Putamen (tissue), 1 donor: ENCODE data around the gene MAMLD1.

Experiments
- DNase-seq: peaks from one replicate; pipeline ENCODE4 v3.0.0-alpha.2; 2016; ENCODE audit warnings: low spot score

MAMLD1 gene

DNA sequence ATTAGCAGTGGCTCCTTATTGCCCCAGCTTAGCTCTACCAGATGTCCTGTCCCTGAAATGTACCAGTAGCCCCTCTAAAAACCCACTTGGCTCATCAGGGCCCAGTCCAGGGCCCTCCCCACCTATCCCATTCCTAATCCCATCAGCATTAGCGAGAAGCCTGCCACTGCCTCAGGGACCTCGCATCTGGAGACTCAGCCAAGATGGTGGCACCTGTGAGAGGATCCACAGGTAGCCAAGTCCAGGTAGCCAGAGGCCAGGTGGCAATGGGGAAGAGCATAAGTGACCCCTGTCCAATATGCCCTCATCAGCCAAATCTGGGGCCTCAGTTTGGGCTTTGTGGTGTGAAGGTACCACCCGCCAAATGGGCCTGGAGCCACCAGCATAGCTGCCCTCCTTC is 97.7 kb downstream of the MAMLD1 start:
- no peak for DNase-seq

DNA sequence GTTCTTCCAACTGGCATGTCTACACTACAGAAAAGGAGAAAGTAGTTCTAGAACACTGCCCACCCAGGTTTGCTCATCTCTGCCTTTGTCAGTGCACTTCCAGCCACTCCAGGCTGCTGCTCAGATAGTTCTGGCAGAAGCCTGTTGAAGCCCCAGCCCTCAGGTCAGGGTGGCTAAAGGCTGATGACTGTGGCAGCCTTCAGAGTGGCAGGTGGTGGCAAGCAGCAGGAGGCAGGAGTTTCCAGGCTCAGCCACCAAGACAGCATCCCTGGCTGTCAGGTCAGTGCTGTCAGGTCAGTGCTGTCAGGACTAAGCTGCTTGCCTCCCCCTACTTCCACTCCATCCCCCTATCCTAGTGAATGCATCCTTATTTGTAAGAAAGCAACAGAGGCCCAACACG is 100.4 kb downstream of the MAMLD1 start:
- no peak for DNase-seq

DNA sequence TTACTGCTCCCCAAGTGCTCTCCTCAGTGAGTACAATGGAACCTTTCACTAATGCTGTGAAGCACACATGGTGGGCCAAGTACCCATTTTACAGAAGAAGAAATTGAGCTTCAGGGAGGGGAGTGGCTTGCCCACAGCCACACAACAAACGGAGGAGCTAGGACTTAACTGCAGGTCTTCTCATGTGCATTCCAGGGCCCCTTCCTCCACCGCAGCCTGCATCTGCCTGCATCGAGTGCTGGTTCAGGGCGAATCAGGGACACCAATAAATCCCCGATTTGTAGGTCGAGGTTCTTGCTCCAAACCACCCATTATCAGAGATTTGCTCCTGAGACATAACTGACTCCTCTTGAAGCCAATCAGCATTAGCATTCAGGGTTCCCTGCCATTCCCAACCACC is 100.9 kb downstream of the MAMLD1 start:
- no peak for DNase-seq

DNA sequence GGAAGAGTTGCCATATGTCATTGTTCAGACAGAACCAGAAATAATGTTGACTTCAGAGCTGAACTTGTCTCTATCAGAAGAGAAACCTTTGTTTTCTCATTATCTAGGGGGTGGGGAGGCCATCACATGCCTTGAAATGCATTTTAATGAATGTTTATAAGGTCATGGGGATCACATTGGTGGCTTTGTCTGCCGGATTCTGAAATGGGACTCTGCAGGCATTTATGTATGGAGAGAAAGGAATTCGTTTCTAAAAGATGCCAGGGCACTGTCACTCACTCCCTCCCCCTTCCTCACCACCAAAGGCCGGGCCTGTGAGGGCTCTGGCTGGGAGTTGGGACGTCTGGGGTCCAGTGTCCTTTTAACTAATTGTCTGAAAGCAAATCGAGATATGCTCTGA is 102.2 kb downstream of the MAMLD1 start:
- peak; percentile 83 for DNase-seq

DNA sequence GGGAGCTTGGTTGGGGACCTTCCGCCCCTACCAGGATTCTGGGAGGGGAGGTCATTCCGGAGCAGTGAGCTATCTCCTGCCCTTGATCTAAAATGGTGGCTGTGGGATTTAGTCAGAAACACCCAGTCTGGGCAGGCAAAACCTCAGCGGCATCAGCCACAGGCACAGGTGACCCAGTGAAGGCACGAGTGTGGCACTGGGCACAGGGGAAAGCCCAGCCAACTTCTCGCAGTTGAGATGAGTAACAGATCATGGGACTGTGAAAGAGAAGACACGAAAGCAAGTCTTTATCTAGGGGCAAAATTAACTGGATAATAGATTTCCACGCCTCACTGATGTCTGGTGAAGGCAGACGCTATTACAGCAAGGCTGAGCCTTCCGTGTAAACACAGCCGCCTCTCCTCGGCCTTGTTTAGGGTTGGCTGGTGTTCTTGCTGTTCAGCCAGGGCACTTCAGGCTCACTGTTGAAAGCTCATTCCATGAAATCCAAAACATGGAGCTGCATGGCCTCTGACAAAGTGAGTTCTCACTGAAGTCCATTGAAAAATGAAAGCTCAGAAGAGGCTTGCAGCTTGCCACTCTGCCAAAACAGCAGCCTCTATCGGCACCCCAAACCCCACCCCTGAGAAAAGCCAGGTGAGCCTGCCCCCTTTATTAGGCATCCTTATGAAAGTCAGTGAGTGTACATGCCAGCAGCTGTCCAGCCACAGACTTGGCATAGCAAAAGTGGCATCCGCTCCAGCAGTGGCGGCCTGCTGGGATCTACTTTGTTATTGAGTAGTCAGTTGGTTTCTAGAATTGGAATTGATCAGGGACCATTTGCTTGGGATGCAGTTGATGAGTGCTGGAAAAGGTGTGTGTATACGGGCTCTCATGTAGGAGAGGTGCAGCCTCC is 103.0 kb downstream of the MAMLD1 start:
- DNase-seq = peak; percentile 22

DNA sequence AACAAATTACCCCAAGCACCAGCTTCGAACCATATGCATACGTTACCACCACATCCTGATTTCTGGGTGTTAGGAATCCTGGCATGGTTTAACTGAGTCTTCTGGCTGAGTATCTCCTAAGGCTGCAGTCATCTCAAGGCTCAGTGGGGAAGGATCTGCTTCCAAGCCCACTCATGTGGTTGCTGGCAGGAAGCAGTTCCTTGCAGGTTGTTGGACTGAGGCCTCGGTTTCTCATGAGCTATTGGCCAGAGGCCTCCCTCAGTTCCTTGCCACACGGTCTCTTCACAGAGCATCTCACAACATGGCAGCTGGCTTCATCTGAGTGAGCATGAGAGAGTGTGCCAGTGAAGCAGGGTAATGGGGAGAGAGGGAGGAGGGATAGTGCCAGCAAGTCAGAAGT is 109.2 kb downstream of the MAMLD1 start:
- DNase-seq = no peak

DNA sequence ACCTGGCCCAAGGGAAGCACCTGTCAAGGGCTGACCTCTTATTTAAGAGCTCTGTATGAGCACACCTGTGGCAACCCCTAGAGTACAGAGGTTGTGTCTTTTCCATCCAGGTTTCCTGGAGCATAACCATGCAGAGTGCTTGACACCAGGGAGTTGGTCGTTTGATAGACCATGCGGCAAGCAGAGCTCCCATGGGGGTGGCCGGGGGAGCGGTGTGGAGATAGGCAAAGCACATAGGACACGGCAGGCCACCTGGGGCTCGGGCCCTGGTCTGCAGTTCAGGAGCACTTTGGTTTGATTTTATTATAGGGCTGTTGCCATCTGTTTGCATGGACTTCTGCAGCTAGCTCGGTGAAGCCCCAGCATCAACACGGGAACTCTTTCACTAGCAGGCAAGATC is 110.3 kb downstream of the MAMLD1 start:
- no peak for DNase-seq

DNA sequence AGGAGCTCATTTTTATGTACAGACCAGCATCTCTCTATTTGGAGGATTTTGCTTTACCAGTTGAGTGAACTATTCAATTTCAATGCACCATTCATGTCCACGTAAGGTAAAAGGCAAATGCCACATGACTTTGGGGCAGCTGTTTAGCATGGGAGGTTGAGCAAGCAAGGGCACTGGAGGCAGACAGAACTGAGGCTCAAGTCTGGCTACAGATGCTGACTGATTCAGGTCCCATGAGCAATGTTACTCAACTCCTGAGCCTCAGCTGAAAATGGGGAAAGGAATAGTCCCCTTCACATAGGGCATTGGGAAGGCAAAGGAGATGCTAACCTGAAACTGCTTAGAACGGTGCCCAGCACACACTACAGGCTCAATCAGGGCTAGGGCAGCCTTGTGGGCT is 112.3 kb downstream of the MAMLD1 start:
- DNase-seq = no peak

DNA sequence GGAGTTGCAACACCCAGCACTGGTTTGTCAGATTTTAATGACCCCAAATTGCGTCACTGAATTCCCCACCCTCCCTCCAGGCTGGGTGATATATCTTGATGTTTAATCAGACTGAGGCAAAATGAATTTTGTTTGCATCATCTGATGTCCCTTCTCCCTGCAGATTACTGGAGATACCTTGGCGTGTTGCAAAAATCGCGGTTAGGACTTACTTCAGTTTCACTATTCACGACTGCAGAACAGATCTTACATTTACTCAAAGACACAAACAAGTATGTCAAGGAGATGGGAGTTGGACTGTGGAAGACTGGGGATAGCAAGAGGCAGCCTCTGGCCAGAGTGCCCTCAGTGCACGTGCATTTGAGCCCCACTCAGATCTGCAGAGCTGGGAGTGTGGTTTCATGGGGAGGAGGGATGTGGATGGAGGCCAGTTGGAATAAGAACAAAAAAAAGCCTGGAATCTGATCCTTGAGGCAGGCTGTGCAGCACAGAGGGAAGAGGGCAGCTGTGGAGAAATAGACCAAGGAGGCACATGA is 113.1 kb downstream of the MAMLD1 start:
- no peak for DNase-seq

DNA sequence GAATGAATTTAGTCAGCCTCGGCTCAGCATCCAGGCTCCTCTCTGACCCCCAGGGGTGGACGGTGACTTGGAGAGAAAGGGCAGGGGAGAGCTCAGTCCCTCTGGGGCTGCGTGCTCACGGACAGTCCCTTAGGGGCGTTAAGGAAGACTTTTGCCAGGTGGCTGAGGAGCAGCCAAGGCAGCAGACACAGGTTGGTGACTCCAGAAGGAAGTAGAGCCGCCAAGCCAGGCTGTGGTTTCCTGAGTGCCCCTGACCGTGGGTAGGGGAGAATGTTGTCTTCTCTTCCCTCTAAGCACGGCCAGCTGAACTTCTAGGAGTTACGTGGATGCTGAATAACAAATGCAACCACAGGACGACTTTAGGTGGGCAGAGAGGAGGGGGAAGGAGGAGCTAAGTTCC is 114.3 kb downstream of the MAMLD1 start:
- DNase-seq = no peak

DNA sequence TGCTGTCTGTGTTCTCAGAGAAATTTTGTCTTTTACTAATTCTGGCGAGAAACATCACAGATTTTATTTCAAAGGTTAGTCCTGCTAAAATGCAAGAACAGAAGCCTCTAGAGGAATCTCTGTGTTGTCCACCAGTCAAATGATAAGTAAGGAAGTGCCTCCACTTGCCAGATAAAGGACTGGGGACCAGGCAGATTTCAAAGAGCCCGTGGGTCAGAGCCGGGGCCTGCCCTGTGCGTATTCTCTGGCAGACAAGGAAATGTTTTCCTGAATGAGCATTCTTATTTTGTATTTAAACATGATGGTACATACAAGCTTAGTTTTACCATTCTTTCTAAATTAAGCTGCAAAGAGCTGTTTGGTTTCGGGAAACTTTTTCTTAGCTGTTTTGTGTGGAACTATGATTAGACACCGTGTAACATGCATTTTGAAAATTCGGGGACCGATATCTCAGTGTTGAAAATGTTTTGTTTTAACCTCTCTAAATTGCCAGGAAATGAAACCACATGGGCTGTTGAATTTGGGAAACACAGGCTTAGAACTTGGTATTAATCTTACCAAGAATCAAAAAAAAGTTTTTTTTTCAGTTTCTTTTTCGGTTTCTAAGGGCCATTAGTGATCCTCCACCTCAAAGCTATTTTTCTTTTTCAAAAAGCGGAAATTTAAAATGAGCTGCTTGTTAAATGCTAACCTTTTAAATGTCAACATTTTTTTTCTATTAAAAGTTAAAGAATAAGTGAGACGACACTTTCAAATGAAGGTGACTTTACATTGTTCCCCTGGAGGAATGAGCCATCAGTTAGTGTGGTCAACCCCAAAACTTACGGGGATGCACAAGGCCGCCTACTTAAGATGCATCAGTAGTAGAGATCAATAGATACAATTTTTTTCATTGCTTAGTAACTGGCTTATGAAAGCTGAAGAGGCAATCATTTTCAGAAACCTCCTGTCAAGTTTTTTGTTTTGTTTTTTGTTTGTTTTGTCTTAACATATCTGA is 115.7 kb downstream of the MAMLD1 start:
- DNase-seq = no peak

DNA sequence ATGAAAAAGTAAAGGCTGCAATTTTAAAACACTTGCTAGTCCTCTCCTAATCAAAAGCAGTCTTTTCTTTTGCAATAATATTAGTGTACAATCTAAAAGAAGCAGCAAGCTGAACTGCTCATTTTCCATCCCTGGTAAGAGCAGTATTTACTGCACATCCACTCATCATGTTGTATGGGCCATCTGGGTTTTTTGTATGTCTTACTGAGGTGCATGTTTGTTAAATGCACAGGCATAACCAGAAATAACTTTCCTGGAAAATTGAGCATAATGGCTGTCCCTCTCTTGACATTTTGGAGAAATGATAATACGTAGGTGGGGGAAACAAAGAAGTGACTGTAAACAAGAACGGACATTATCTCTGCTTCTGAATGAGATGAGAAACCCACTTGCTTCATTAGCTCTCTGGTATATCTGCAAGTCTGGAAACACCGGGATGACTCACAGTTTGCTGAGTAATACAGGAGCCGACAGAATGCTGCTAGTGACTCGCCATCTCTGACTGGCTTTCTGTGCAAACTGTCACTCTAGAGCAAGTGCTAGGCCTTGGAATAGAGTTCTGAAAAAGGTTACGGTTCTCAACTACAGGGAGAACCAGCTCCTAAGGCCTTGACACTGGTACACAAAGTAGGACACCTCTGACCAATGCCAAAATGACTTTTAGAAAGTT is 119.6 kb downstream of the MAMLD1 start:
- DNase-seq = no peak

DNA sequence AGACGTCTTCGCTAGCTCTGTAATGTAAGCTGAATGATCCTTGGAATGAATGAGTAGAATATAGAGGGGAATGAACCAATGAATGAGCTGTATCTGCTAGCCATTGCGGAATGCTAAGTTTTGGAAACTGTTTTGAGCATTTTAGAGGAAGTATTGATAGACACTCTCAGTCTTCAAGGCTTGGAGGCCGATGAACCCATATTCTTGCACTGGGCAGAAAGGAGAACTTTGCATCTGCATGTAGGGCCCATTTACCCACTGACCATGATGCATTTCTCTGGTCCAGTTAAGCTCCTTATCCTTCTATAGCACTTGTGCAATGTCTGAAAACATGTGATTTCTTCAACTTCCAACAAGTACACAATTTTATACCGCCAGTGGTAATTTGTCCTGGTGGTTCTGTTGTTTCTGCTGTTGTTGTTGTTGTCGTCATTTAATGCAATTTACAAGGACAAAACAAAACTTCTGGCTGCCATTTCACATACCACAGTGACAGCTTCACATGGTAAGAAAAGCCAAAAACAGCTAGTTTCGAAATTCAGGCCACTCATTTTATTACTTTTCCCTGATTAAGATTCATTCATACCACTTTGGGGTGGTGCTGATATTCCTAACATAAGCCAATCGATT is 120.4 kb downstream of the MAMLD1 start:
- no peak for DNase-seq

DNA sequence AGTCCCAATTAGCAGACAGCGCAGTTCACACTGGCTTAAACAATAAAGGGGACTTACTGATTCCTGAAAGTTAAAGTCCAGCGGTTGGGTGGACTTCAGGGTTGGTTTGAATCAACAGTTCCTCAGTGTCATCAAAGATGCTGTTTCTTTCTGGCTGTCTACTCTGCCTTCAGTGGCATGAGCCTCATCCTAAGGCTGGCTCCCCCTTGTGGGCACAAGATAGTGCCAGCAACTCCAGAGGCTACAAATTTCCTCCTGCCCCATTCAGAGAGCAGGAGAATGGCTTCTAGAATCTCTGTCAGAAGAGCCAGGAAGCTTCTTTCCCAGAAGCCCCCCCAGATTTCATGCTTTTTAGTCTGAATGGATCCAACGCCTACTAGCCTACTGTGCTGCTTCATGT is 122.9 kb downstream of the MAMLD1 start:
- peak; percentile 69 for DNase-seq

DNA sequence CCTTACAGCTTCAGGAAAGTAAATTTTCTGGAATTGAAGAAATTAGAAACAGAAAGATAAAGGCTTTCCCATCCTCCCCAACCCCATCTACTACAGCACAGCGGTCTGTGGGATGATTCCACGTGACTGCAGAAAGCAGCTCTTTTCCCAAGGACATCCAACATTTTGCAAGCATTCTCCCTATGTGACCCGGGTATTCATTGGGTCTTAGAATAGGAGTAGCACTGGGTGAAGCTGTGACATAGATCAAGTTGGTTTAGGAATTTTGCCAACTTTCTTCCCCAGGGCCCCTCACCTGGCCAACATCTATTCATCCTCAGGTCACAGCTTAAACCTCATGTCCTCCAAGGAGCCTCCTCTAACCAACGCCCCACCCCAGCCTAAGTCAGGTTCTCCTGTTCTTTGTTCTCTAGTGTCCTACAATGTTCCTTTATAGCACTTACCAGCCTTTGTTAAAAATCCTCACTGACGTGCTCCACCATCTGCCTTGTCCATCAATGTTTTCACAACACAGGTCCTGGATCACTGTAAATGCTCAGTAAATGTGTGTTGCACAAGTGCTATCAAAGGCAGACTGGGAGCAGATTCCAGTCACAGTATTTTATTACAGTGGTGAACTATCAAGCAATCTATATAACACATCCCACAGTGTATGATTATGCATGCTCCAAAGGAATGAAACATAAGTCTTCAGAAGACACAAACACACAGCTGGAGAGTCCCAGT is 124.4 kb downstream of the MAMLD1 start:
- no peak for DNase-seq

DNA sequence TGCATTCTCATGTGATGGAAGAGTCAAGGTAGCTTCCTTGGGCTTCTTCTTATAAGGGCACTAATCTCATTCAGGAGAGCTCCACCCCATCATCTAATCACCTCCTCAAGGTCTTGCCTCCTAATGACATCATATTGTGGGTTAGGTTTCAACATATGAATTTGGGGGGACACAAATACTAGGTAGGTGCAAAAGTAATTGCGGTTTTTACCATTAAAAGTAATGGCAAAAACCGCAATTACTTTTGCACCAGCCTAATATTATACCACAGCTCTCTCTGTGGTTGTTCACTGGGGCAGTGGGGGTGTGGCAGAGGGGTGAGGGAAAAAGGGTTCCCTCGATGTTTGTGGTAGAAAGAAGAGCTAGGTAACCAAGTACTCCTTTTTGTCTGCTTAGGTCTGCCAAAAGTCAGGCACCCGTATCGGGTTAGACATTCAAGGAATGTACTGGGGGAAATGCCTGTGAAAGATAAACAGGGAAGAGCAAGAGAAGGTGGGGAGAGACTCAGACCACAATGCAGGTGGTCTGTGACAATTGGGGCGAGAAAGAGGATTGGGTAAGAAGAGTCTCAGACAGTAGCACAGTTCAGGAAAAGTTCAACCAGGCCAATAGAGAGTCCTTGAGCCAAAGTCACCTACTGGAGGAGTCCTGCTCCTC is 126.4 kb downstream of the MAMLD1 start:
- DNase-seq = no peak

DNA sequence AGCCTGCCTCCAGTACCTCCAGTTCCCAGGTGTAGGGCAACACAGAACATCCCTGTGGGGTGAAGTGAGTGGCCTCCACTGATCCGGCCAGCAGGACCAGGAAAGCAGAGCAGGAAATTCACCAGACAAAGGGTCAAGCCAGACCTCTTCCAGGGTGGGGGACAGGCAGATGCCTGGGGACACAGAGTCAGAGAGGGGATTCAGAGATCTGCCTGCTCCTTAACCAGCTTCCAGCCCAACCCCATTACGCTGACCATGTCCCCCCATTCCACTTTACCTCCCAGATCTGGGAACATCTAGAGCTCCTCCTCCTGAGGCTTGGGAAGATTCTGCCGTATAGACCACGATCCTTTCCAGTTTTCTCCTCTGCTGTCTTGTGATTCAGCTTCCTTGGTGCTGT is 132.4 kb downstream of the MAMLD1 start:
- no peak for DNase-seq

DNA sequence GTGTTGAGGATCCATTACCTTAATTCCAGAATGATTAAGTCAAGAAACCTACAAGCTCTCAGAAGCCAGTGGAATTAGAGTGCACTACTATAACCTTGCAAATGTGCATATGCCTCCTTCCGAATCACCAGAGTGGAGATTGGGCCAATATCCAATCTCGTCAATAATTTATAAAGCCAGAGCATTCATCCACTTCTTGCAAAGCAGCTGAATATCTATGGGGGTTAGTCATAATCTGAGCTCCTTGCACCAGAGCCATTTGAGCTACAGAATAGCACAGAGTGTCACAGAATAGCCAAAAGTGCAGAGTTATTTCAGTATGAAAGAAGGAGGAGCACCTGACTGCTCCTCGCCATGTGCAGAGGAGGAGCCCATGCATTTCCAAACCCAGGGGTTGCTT is 136.1 kb downstream of the MAMLD1 start:
- DNase-seq = no peak

DNA sequence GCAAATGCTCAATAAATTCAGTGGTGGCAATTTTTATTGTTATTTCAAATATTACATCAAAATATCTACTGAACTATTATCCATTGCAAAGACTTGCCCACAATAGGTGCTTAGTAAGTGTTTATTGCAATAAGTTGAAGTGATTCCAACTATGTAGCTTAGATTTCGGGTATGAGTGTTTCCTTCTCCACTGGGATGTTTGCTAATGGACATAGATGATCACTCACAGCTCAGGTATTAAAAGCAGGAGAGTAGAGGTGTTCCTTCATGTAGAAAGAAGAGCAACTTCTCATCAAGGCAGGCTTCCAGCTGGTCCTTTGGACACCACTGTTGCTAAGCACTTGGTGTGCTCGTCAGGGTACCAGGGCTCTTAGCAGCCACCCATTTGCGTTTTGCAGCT is 139.0 kb downstream of the MAMLD1 start:
- no peak for DNase-seq
